H1 (cell line): ENCODE results near the gene LMNB1. TPM values are rescaled to one million over a fixed set of nuclear protein-coding genes. Genes with fewer than 3 reads are reported as not detected.

ENCODE experiments used
- CTCF ChIA-PET: fragments of 300-600 bp; sonication (Branson Sonifier 250); formaldehyde crosslinking; loops from one replicate; lab custom pipeline; 2021; ENCODE audit not compliant: partially characterized antibody; lab: Charles Lee
- POLR2A ChIA-PET: fragments of 300-600 bp; sonication (Branson Sonifier 250); formaldehyde crosslinking; loops from one replicate; lab custom pipeline; 2021; ENCODE audit warnings: inconsistent platforms; ENCODE audit not compliant: partially characterized antibody; lab: Charles Lee
- DNase-seq, 2 experiments: peaks; one replicate each; pipeline versions ENCODE4 v3.0.0 to v3.0.0-alpha.2; 2010 to 2022; ENCODE audit warnings: low spot score in 2 of 2, low read depth in 1 of 2, mixed read lengths in 1 of 2
- FAIRE-seq: peaks from 2 replicates; lab custom pipeline; 2011; peaks lifted over from hg19 to GRCh38; lab: Jason Lieb, UNC
- H2AFZ ChIP-seq: 2 replicates; pipeline ENCODE4 v1.8.1; 2012; ENCODE audit warnings: low read length, inconsistent platforms
- H2AK5ac ChIP-seq: 2 replicates; pipeline ENCODE4 v1.6.1; 2013; ENCODE audit warnings: low read depth, low read length
- H2BK120ac ChIP-seq: replicated peaks from 2 replicates; pipeline ENCODE3; 2013; ENCODE audit warnings: low read depth, low read length, inconsistent platforms
- H2BK12ac ChIP-seq: 2 replicates; pipeline ENCODE4 v1.6.1; 2013; ENCODE audit warnings: low read depth, low read length
- H2BK15ac ChIP-seq: 2 replicates; pipeline ENCODE4 v1.6.1; 2013; ENCODE audit warnings: low read length
- H2BK20ac ChIP-seq: 2 replicates; pipeline ENCODE4 v1.6.1; 2013; ENCODE audit warnings: low read length
- H2BK5ac ChIP-seq: 2 replicates; pipeline ENCODE4 v1.6.1; 2013; ENCODE audit warnings: low read depth, low read length
- H3K14ac ChIP-seq: 2 replicates; pipeline ENCODE4 v1.6.1; 2013; ENCODE audit warnings: inconsistent platforms; ENCODE audit not compliant: insufficient read length
- H3K18ac ChIP-seq: 2 replicates; pipeline ENCODE4 v1.6.1; 2013; ENCODE audit warnings: low read length; ENCODE audit errors: extremely low read depth
- H3K23ac ChIP-seq: 2 replicates; pipeline ENCODE4 v1.6.1; 2013; ENCODE audit warnings: inconsistent platforms; ENCODE audit not compliant: insufficient read length
- H3K23me2 ChIP-seq: 2 replicates; pipeline ENCODE4 v1.6.1; 2013; ENCODE audit warnings: low read depth, low read length
- H3K27ac ChIP-seq: 2 replicates; pipeline ENCODE4 v1.6.1; 2011; ENCODE audit warnings: low read depth, low read length, inconsistent platforms
- H3K27me3 ChIP-seq, 4 experiments: replicated peaks in 1 of 4; 1 replicate in 1 of 4; 2 replicates in 3 of 4; pipeline versions ENCODE4 v1.6.1 to v1.8.1; 2011 to 2013; ENCODE audit warnings: low read length in 3 of 4, mild to moderate bottlenecking in 3 of 4, inconsistent platforms in 2 of 4, mixed read lengths in 2 of 4, moderate library complexity in 1 of 4; ENCODE audit not compliant: control insufficient read depth in 3 of 4, insufficient read depth in 3 of 4; ENCODE audit errors: extremely low read depth in 1 of 4
- H3K36me3 ChIP-seq, 4 experiments: 2 replicates each; pipeline versions ENCODE4 v1.6.1 to v1.8.1; 2011 to 2013; ENCODE audit warnings: mild to moderate bottlenecking in 4 of 4, low read length in 3 of 4, moderate library complexity in 2 of 4, control low read depth in 1 of 4, inconsistent platforms in 1 of 4; ENCODE audit not compliant: insufficient read depth in 4 of 4, control insufficient read depth in 2 of 4
- H3K4ac ChIP-seq: replicated peaks from 2 replicates; pipeline ENCODE3; 2013; ENCODE audit warnings: low read length, low read depth, mixed read lengths, inconsistent platforms; ENCODE audit not compliant: insufficient read length
- H3K4me1 ChIP-seq, 4 experiments: replicated peaks in 1 of 4; 1 replicate in 1 of 4; 2 replicates in 3 of 4; pipeline versions ENCODE4 v1.6.1 to v1.8.1; 2011 to 2013; ENCODE audit warnings: low read length in 3 of 4, inconsistent platforms in 2 of 4, mixed read lengths in 1 of 4; ENCODE audit not compliant: insufficient read depth in 4 of 4, control insufficient read depth in 3 of 4
- H3K4me2 ChIP-seq, 2 experiments: 2 replicates each; pipeline versions ENCODE4 v1.6.1 to v1.8.1; 2011 to 2013; ENCODE audit warnings: low read depth in 2 of 2, low read length in 2 of 2, control low read depth in 1 of 2, inconsistent platforms in 1 of 2, mild to moderate bottlenecking in 1 of 2; ENCODE audit not compliant: insufficient read depth in 1 of 2
- H3K4me3 ChIP-seq, 4 experiments: fragments of 200-600, 300-600 bp in 1 of 4; sonication (generic), shearing (Covaris generic), sonication (Bioruptor Twin) in 1 of 4; 2 replicates each; pipeline versions ENCODE4 v1.5.1 to v1.8.1; 2011 to 2016; ENCODE audit warnings: low read length in 4 of 4, low read depth in 3 of 4, control low read depth in 2 of 4, inconsistent platforms in 2 of 4, mild to moderate bottlenecking in 2 of 4, mixed read lengths in 1 of 4, moderate library complexity in 1 of 4; ENCODE audit not compliant: insufficient read depth in 2 of 4; ENCODE audit errors: extremely low read depth in 1 of 4
- H3K56ac ChIP-seq: replicated peaks from 2 replicates; pipeline ENCODE3; 2013; ENCODE audit warnings: low read depth, mild to moderate bottlenecking, mixed read lengths, low read length, inconsistent platforms; ENCODE audit not compliant: insufficient read length
- H3K79me1 ChIP-seq: 2 replicates; pipeline ENCODE4 v1.6.1; 2013; ENCODE audit warnings: low read depth, low read length, control low read depth
- H3K79me2 ChIP-seq, 2 experiments: 2 replicates each; pipeline versions ENCODE4 v1.6.1 to v1.8.1; 2012 to 2013; ENCODE audit warnings: low read length in 2 of 2, mild to moderate bottlenecking in 2 of 2, inconsistent platforms in 1 of 2; ENCODE audit not compliant: insufficient read depth in 2 of 2, control insufficient read depth in 1 of 2
- H3K9ac ChIP-seq, 4 experiments: replicated peaks in 1 of 4; 1 replicate in 1 of 4; 2 replicates in 3 of 4; pipeline versions ENCODE4 v1.6.1 to v1.8.1; 2011 to 2013; ENCODE audit warnings: low read depth in 3 of 4, low read length in 3 of 4, control low read depth in 2 of 4, mild to moderate bottlenecking in 2 of 4, moderate library complexity in 2 of 4, inconsistent platforms in 1 of 4; ENCODE audit errors: extremely low read depth in 1 of 4
- H3K9me3 ChIP-seq, 2 experiments: 2 replicates each; pipeline versions ENCODE4 v1.6.1 to v1.8.1; 2012 to 2013; ENCODE audit warnings: mild to moderate bottlenecking in 2 of 2, moderate library complexity in 2 of 2, control low read depth in 1 of 2, inconsistent platforms in 1 of 2, low read depth in 1 of 2, low read length in 1 of 2, mixed read lengths in 1 of 2; ENCODE audit not compliant: insufficient read depth in 2 of 2
- H4K20me1 ChIP-seq, 2 experiments: replicated peaks in 1 of 2; 2 replicates each; pipeline versions ENCODE3 to v1.8.1; 2011 to 2013; ENCODE audit warnings: inconsistent platforms in 2 of 2, low read length in 2 of 2, mild to moderate bottlenecking in 1 of 2; ENCODE audit not compliant: insufficient read depth in 2 of 2, control insufficient read depth in 1 of 2
- H4K5ac ChIP-seq: 2 replicates; pipeline ENCODE4 v1.6.1; 2013; ENCODE audit warnings: low read length, low read depth, mixed read lengths, inconsistent platforms; ENCODE audit not compliant: insufficient read length
- H4K8ac ChIP-seq: 2 replicates; pipeline ENCODE4 v1.8.0; 2013; ENCODE audit warnings: mild to moderate bottlenecking, moderate library complexity, low read length, inconsistent platforms; ENCODE audit not compliant: insufficient read depth; ENCODE audit errors: extremely low read depth
- H4K91ac ChIP-seq: replicated peaks from 2 replicates; pipeline ENCODE3; 2013; ENCODE audit warnings: low read length, mixed read lengths, inconsistent platforms; ENCODE audit not compliant: insufficient read length
- KDM5A ChIP-seq: fragments of 200-600 bp; IDR thresholded peaks from 2 replicates; pipeline ENCODE4 v1.7.1; 2012; ENCODE audit warnings: mild to moderate bottlenecking, low read length, inconsistent platforms, mixed read lengths
- SP4 ChIP-seq: IDR thresholded peaks from 2 replicates; pipeline ENCODE4 v1.6.1; 2012; ENCODE audit warnings: low read length, inconsistent platforms
- WGBS, 2 experiments: shearing (Covaris generic) in 1 of 2; methylation state at CpG; one replicate each; pipeline versions ENCODE4 v1.1.6 to v1.1.7; 2013 to 2015; ENCODE audit warnings: low lambda C conversion rate in 2 of 2, mixed read lengths in 2 of 2, inconsistent platforms in 1 of 2, low coverage in 1 of 2, missing lambda C conversion rate in 1 of 2; ENCODE audit not compliant: insufficient replicate concordance in 2 of 2, insufficient coverage in 1 of 2, insufficient read length in 1 of 2; ENCODE audit errors: extremely low coverage in 1 of 2, missing lambda C conversion rate in 1 of 2; 5-methylcytosine and 5-hydroxymethylcytosine counted together
- polyA plus RNA-seq, 7 experiments: library from polyadenylated mRNA; depleted of rRNA in 3 of 7; stranded (reverse) in 5 of 7; unstranded in 2 of 7; fragments of >200 nt in 5 of 7; fragments of 200-250 nt in 2 of 7; gene quantifications; 1 replicate in 5 of 7; 2 replicates in 1 of 7; 4 replicates in 1 of 7; pipeline versions ENCODE4 v1.2.1 to v1.2.3, GENCODE V29; 2011 to 2013; ENCODE audit warnings: missing spikeins in 2 of 7, mixed read lengths in 2 of 7
- total RNA-seq: library from RNA; stranded (reverse); fragmentation: NEBNext Ultra II Directional; extraction: Animal tissue kit (Norgen Biotek cat#: 25700); gene quantifications from 2 replicates; pipeline ENCODE4 v1.2.1, GENCODE V29; 2021

LMNB1 gene
- total and polyA plus RNA-seq, 2 of the 8 experiments (the other 6 are each of a cell fraction or from before 2014, with no cell fraction given) = 73.5 to 225 TPM

DNA sequence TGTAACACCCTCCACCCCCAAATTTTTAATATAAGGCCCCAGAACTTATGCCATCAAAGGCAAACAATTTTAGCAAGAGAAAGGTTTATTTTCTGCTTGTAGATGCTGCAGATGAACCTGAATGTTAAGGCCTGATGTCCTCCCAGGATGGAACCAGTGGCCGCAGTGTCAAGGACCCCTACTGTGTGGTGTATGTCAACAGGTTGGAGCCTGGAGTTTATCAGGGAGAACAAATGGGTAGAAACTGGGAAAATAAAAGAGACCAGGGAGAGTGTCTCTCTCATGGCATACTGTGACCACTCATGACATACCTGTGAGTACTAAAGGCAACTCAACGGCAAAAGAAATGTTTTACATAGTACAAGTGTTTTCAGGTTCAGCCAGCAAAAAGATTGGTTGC, 34.5 kb upstream of the LMNB1 start:
- ChIA-PET CTCF (interaction anchor here (0.9 to 1.2 kb wide), 2 partner anchors 15 to 67 kb away, joined by 3 to 4 read pairs; no protein-coding TSS in a partner anchor), POLR2A (no interaction called here)
- FAIRE-seq (no peak), DNase-seq (no peak)
- no peak overlapping the region for H4K5ac ChIP-seq
- H3K4me2 ChIP-seq = no peak overlapping the region
- H2BK20ac ChIP-seq = no peak overlapping the region
- H2AK5ac ChIP-seq = no peak overlapping the region
- no peak overlapping the region for H3K56ac ChIP-seq
- no peak overlapping the region for H2BK15ac ChIP-seq
- no peaks in the 10 kb centered on the region for H3K9me3 ChIP-seq
- no peak overlapping the region for H3K14ac ChIP-seq
- no peak overlapping the region for H4K8ac ChIP-seq
- no peaks in the 10 kb centered on the region for H3K23me2 ChIP-seq
- no peak overlapping the region for H2AFZ ChIP-seq
- no peak overlapping the region for H2BK12ac ChIP-seq
- H3K18ac ChIP-seq = no peak overlapping the region
- H4K20me1 ChIP-seq = no peaks in the 10 kb centered on the region
- no peaks in the 10 kb centered on the region for H3K79me2 ChIP-seq
- H3K4me1 ChIP-seq = peaks cover 0 to 7% (median 1%) of the 10 kb centered on the region in 4 experiments; a peak in 1 of 7 replicates
- H3K79me1 ChIP-seq = no peaks in the 10 kb centered on the region
- WGBS, 2 experiments = 92% methylated on average over 2 of the region's 2 CpGs; no CpG with 5 or more reads in 1 of the 2 experiments
- H3K9ac ChIP-seq = no peak overlapping the region
- H3K4ac ChIP-seq = no peak overlapping the region
- no peak overlapping the region for H3K23ac ChIP-seq
- no peak overlapping the region for H2BK120ac ChIP-seq
- TF ChIP-seq SP4 (no peak), KDM5A (no peak)
- no peak overlapping the region for H2BK5ac ChIP-seq
- no peaks in the 10 kb centered on the region for H3K27me3 ChIP-seq
- no peak overlapping the region for H3K27ac ChIP-seq
- no peak overlapping the region for H3K4me3 ChIP-seq
- H4K91ac ChIP-seq = no peak overlapping the region
- H3K36me3 ChIP-seq = no peaks in the 10 kb centered on the region
